ENCODE data around the gene MGAT3.

The MGAT3 gene

GRCh38 chr22:39520226-39521105 lies 63.7 kb downstream of the MGAT3 start, which contains the start of gene ATF4 (continued):
- TF ChIP-seq ZEB2 (tag by site-specific recombination; IDR thresholded peaks at IDR 0.05) = peak; percentile 80
- TF ChIP-seq ZNF23 (tag by site-specific recombination; IDR thresholded peaks at IDR 0.05; ENCODE audit: borderline replicate concordance) = no peak
- TF ChIP-seq ZNF521 (tag by site-specific recombination; IDR thresholded peaks at IDR 0.05) = no peak
- peak; percentile 98 for TF ChIP-seq ELK4 (IDR thresholded peaks at IDR 0.05; ENCODE audit: borderline replicate concordance, low read depth, low read length)
- TF ChIP-seq ZNF514 (tag by site-specific recombination; IDR thresholded peaks at IDR 0.05) = no peak
- TF ChIP-seq HOXD13 (CRISPR knock-in tag; IDR thresholded peaks at IDR 0.05; ENCODE audit: borderline replicate concordance) = peak; percentile 36; the same call in 1 of the 2 replicates
- 0 out of 2 replicates have a peak, but pooled peaks have one; percentile 5 for TF ChIP-seq ZNF26 (tag by site-specific recombination; IDR thresholded peaks at IDR 0.05)
- TF ChIP-seq, protein P1, sequence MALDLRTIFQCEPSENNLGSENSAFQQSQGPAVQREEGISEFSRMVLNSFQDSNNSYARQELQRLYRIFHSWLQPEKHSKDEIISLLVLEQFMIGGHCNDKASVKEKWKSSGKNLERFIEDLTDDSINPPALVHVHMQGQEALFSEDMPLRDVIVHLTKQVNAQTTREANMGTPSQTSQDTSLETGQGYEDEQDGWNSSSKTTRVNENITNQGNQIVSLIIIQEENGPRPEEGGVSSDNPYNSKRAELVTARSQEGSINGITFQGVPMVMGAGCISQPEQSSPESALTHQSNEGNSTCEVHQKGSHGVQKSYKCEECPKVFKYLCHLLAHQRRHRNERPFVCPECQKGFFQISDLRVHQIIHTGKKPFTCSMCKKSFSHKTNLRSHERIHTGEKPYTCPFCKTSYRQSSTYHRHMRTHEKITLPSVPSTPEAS (tag by site-specific recombination; IDR thresholded peaks at IDR 0.05) = peak; percentile 28; the same call in 1 of the 2 replicates
- no peak for TF ChIP-seq ZNF449 (tag by site-specific recombination; IDR thresholded peaks at IDR 0.05)
- TF ChIP-seq ZSCAN16 (tag by site-specific recombination; IDR thresholded peaks at IDR 0.05) = no peak
- no peak for TF ChIP-seq ZNF416 (tag by site-specific recombination; IDR thresholded peaks at IDR 0.05)
- no peak for TF ChIP-seq TCF7L2 (IDR thresholded peaks at IDR 0.05; ENCODE audit: borderline replicate concordance, low read depth, low read length)
- TF ChIP-seq SALL2 (tag by site-specific recombination; IDR thresholded peaks at IDR 0.05; ENCODE audit: borderline replicate concordance) = peak; percentile 93
- peak; percentile 13; the same call in 1 of the 2 replicates for TF ChIP-seq ZBTB1 (tag by site-specific recombination; IDR thresholded peaks at IDR 0.05)
- TF ChIP-seq, protein P2, sequence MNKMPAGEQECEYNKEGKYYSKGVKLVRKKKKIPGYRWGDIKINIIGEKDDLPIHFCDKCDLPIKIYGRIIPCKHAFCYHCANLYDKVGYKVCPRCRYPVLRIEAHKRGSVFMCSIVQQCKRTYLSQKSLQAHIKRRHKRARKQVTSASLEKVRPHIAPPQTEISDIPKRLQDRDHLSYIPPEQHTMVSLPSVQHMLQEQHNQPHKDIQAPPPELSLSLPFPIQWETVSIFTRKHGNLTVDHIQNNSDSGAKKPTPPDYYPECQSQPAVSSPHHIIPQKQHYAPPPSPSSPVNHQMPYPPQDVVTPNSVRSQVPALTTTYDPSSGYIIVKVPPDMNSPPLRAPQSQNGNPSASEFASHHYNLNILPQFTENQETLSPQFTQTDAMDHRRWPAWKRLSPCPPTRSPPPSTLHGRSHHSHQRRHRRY (tag by site-specific recombination; IDR thresholded peaks at IDR 0.05) = no peak; the same call in 1 of the 2 replicates
- peak; percentile 45; the same call in 1 of the 2 replicates for TF ChIP-seq ZNF610 (tag by site-specific recombination; IDR thresholded peaks at IDR 0.05; ENCODE audit: borderline replicate concordance)
- 0 out of 2 replicates have a peak, but pooled peaks have one; percentile 82 for TF ChIP-seq REPIN1 (tag by site-specific recombination; IDR thresholded peaks at IDR 0.05; ENCODE audit: low read depth)
- TF ChIP-seq YY2 (tag by site-specific recombination; IDR thresholded peaks at IDR 0.05) = peak; percentile 95
- peak; percentile 81 for TF ChIP-seq TSHZ1 (tag by site-specific recombination; IDR thresholded peaks at IDR 0.05; ENCODE audit: borderline replicate concordance)
- TF ChIP-seq, protein P3, sequence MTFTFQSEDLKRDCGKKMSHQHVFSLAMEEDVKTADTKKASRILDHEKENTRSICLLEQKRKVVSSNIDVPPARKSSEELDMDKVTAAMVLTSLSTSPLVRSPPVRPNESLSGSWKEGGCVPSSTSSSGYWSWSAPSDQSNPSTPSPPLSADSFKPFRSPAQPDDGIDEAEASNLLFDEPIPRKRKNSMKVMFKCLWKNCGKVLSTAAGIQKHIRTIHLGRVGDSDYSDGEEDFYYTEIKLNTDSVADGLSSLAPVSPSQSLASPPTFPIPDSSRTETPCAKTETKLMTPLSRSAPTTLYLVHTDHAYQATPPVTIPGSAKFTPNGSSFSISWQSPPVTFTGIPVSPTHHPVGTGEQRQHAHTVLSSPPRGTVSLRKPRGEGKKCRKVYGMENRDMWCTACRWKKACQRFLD (tag by site-specific recombination; IDR thresholded peaks at IDR 0.05) = 0 out of 2 replicates have a peak, but pooled peaks have one; percentile 7
- TF ChIP-seq ZFP69B (tag by site-specific recombination; IDR thresholded peaks at IDR 0.05) = peak; percentile 82
- no peak for TF ChIP-seq PRDM10 (tag by site-specific recombination; IDR thresholded peaks at IDR 0.05)
